ENCODE data around the gene CASK. TPM values are rescaled to one million over a fixed set of nuclear protein-coding genes. Genes with fewer than 3 reads are reported as not detected.
"Not testable (repeated sequence)": the region's sequence is repeated elsewhere in the genome, so short reads cannot be mapped to it uniquely, and the experiment has no call there.

Gene CASK
- total RNA-seq, 1 donor from 2014 or later = 15.1 TPM

GRCh38 chrX:41653125-41653524, 270.2 kb downstream of the CASK start:
- DNase-seq (ENCODE audit: low read depth, low spot score) = no peak

GRCh38 chrX:41646201-41646600, 277.2 kb downstream of the CASK start:
- DNase-seq (ENCODE audit: low read depth, low spot score) = not testable (repeated sequence)

DNA sequence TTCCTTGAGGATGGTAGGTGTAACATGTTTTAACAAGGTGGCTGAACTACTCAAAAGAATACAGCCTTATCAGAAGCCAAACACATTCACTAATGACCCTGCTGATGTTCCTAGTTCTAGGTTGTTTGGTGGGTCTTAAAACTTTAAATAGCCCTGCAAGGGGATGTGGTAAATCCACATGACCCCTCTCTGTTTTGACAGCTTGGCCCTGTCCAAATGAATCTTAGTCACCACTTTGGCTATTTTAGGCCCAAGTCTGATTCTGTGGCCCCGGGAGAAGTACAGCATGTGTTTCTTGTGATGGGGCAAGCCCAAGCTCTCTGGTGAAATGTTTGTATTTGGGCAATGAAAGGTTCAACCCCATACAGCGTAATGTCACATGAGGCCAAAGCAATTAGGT, 289.1 kb downstream of the CASK start:
- DNase-seq (ENCODE audit: low read depth, low spot score) = no peak

DNA sequence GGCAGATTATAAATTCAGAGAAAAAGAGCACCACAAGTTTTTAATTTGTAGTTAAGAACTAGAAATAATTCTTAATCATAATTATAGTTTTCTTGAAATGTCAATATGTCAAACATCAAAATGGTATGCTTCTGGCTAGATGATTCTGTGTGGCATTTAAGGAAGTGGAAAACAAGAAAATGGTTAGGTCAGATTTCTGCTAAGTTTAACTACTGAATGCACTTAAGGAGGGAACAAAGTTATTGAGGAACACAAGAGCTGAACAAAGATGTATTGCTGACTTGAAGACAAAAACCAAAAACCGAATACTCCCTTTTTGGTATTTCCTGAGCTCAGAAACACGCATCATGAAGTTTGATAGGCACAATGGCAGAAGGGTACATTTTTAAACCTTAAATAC, 293.3 kb downstream of the CASK start:
- DNase-seq (ENCODE audit: low read depth, low spot score) = no peak

GRCh38 chrX:41629539-41629938, 293.8 kb downstream of the CASK start:
- no peak for DNase-seq (ENCODE audit: low read depth, low spot score)

GRCh38 chrX:41621222-41621723, 302.1 kb downstream of the CASK start:
- DNase-seq (ENCODE audit: low read depth, low spot score) = no peak

DNA sequence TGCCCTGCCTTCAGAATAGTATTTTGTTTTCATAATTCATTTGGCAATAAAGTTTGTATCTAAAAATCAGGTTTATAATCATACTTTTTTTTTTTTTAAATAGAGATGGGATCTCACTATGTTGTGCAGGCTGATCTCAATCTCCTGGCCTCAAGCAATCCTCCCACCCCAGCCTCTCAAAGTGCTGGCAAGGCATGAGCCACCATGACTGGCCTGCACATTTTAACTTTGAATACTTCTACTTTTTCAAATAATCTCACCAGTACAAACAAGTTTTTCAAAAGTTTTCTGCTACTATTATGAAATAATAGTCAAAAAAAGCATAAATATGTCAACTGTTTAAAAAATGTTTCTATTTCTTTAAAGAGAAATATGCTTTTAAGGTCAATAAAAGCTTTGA, 304.1 kb downstream of the CASK start:
- no peak for DNase-seq (ENCODE audit: low read depth, low spot score)

DNA sequence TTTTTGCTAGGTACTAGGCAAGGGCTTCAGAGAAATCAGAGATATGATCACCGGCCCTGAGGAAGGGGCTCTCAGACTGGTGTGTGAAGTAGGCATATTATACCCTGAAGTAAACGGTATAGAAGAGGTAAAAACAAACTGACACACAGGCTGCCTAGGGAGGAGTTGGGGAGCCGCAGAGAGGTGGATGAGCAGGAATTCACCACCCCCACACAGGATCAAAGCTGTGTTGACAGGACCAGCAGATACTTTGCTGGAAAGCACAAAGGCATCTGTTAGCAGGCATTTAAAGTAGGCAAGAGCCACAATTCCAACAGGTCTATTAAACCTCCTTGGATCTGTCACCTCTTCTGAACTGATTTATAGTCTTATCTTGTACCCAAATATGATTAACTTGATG, 306.4 kb downstream of the CASK start:
- DNase-seq (ENCODE audit: low read depth, low spot score) = no peak

- no peak for DNase-seq (ENCODE audit: low read depth, low spot score)
Measured at GRCh38 chrX:41616255-41616654, 307.1 kb downstream of the CASK start.

DNA sequence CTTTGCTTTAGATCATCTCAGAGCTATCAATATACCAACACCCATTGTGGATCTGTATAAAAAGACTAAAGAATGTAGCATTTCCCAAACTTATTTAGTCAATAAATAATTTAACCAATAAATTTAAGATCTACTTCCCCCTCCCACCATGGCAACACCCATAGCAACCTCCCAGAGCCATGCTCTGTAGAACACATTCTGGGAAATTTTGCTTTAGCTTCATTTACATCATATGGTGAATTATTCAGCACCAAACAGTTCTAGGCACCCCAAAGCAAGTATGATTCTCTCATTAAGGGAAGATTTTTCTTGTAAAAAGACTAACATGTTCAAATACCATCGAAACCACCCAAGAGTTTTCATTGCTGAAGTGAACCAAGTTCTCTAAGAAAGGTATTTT, 315.1 kb downstream of the CASK start:
- DNase-seq (ENCODE audit: low read depth, low spot score) = no peak

DNA sequence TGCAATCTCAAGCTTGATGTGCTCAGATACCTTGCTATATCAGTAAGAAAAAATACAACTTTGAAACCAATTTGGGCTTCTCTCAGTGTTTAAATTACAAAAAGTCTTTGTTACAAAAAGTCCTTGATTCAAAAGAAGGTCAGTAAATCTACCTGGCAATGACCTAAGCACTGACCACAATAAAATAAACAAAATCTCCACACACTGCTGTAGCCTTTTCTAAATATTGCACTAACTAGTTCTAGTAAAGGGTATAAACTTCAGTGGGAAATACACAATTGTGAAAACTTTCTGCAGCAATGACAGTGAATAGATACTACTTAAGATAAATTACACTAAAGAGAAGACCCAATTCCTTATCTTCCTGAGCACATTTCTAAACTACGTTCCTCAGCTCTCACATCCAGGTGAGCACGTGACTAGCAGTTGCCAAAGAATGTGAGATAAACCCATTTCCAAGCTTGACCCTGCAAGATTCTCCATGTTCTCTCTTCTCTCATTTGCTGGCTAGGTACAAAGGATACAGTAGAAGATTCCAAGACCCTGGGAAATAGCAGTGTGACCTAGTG, 316.0 kb downstream of the CASK start:
- DNase-seq (ENCODE audit: low read depth, low spot score) = no peak

GRCh38 chrX:41606057-41606456, 317.3 kb downstream of the CASK start:
- DNase-seq (ENCODE audit: low read depth, low spot score) = not testable (repeated sequence)

- no peak for DNase-seq (ENCODE audit: low read depth, low spot score)
Measured at GRCh38 chrX:41604766-41605543, 318.4 kb downstream of the CASK start.

DNA sequence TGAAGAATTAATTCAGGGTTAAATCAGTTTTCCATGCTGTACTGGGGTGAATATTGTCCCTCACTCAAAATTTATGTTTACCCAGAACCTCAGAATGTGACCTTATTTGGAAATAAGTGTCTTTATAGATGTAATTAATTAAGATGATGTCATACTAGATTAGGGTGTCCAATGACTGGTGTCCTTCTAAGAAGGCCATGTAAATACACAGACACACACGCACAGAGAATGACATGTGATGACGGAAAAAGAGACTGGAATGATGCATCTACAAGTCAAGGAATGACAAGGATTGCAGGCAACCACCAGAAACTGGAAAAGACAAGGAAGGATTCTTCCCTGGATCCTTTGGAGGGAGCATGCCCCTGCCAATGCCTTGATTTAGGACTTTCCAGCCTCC, 319.2 kb downstream of the CASK start:
- DNase-seq (ENCODE audit: low read depth, low spot score) = no peak

DNA sequence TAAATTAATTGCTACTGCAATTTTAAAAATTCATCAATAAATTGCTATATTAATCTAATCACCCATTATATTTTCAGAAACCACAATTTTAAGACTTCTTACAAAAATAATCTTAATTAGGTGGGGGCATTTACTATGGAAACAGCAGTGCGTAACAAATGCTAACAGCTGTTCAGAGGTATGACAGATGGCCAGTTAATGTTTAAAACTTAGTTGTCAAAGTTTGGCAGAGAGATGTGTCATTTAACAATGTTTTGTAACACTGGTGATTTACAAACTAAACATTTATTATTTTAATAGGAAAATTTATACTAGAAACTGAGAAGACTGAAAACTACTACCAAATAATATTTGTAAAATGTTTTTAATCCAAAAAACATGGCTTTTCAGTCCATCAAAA, 319.8 kb downstream of the CASK start:
- DNase-seq (ENCODE audit: low read depth, low spot score) = no peak

DNA sequence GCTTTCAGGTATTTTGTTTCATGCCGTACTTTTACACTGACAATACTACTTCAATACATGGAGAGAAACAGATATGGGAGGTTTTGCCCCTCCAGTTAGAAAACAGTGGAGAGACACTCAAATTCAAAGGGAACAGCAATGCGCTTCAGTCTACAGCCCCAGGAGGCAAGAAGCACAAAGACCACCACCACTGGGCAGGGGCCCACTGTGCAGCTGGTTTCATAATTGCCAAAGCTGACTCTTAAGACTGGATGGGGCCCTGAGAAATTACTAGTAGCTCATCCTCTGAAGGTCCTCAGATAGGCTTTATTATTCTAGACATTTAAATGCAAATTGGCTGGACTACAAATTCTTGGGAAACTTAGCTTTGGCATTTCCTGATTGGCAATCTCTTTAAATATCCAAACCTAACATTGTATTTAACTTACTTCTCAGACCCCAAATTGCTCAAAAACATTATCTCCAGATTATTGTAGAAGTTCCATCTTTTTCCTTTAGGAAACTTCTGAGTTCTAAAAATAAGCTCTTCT, 320.5 kb downstream of the CASK start:
- no peak for DNase-seq (ENCODE audit: low read depth, low spot score)

DNA sequence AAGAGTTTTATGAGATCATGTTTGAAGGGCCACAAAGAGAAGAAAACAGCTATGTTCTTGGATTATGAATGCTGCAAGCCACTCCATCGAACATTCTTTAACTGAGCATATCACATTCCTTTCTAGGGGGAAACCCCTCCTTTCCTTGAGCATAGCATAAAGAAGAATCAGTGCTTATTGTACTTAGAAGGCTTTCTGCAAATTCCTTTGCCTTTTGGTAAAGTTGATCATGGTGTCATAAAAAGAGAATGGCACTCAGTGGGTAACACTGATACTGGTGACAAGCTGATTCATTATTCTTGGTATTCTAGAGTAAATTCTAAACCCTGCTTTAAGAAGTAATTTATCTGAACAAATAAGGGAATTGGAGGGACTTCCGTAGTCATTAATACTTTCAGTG, 323.1 kb downstream of the CASK start:
- no peak for DNase-seq (ENCODE audit: low read depth, low spot score)

GRCh38 chrX:41599507-41599906, 323.8 kb downstream of the CASK start:
- no peak for DNase-seq (ENCODE audit: low read depth, low spot score)

DNA sequence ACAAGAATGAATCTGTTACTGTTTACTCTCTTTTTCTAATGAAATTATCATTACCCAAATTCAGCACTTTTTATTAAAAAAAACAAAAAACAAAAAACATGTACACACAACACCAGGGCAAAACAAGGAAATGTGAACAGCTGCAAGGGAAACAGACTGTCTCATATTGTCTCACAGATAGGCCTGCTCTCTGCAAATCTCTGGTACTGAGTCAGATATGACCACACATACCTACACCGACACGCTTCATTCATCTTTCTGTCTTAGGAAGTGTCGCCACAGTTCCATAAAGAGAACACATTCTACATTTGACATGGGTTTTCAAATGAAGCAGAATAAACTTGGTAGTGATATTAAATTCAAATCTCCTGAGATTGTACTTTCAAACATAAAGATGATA, 326.8 kb downstream of the CASK start:
- no peak for DNase-seq (ENCODE audit: low read depth, low spot score)

DNA sequence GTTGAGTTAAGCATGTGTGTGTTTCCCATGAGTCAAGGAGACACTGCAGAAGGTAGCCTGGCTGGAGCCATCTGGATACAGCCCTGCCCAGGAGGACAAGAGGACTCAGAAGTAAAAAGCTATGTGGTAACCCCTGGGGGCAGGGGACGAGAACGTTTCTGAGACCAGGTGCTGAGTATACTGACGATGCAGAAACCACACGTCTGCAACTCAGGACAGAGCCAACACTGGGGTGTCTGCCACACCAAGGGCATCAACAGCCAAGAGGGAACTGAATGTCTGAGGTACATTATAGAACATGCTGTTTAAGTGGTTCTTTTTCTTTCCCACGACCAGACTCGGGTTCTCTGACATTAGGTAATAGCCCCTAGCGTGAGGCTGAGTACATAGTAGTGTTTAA, 328.7 kb downstream of the CASK start:
- no peak for DNase-seq (ENCODE audit: low read depth, low spot score)

GRCh38 chrX:41591906-41592305, 331.4 kb downstream of the CASK start:
- no peak for DNase-seq (ENCODE audit: low read depth, low spot score)

GRCh38 chrX:41590641-41591040, 332.7 kb downstream of the CASK start:
- no peak for DNase-seq (ENCODE audit: low read depth, low spot score)

All from pulmonary artery endothelial cell (primary cell).